Esophagus squamous epithelium (tissue), 5 donors: ENCODE results near the gene SP100. TPM values are rescaled to one million over a fixed set of nuclear protein-coding genes. Genes with fewer than 3 reads are reported as not detected.

Experiments
- DNase-seq: peaks from one replicate; lab custom pipeline; 2025; lab: John Stamatoyannopoulos, UW
- H3K27ac ChIP-seq, 4 donors: fragments of 200-600 bp; sonication (generic); one replicate each; pipeline ENCODE4 v1.5.1; 2016 to 2019; ENCODE audit warnings: mild to moderate bottlenecking in 1 of 4
- H3K27me3 ChIP-seq, 4 donors: fragments of 200-600 bp; sonication (generic); 1 replicate in 3 of 4; 2 replicates in 1 of 4; pipeline versions ENCODE4 v1.5.1 to v1.6.0; 2017 to 2021; ENCODE audit warnings: antibody characterized with exemption in 1 of 4
- H3K36me3 ChIP-seq, 3 donors: fragments of 200-600 bp; sonication (generic); one replicate each; pipeline ENCODE4 v1.5.1; 2016 to 2019
- H3K4me1 ChIP-seq, 3 donors: fragments of 200-600 bp; sonication (generic); one replicate each; pipeline ENCODE4 v1.5.1; 2017 to 2019
- H3K4me3 ChIP-seq, 4 donors: fragments of 200-600 bp; sonication (generic); 1 replicate in 3 of 4; 2 replicates in 1 of 4; pipeline ENCODE4 v1.5.1; 2016 to 2019; ENCODE audit warnings: mild to moderate bottlenecking in 2 of 4, moderate library complexity in 1 of 4
- H3K9me3 ChIP-seq, 3 donors: fragments of 200-600 bp; sonication (generic); one replicate each; pipeline ENCODE4 v1.5.1; 2016 to 2019
- POLR2A ChIP-seq, 4 donors: fragments of 450-650 bp; IDR thresholded peaks; one replicate each; pipeline ENCODE4 v1.6.1; 2017; ENCODE audit warnings: antibody characterized with exemption in 4 of 4, mild to moderate bottlenecking in 4 of 4, moderate library complexity in 3 of 4
- WGBS, 2 donors: methylation state at CpG; one replicate each; pipeline ENCODE4 v1.1.5; 2018; 5-methylcytosine and 5-hydroxymethylcytosine counted together
- intact Hi-C: fragments of 100-400 bp; cut with DNase I; formaldehyde crosslinking; loops from one replicate; pipeline ENCODE4 v1.15.0; 2022
- total RNA-seq, 4 donors: library from RNA; depleted of rRNA; stranded (reverse); fragments of >200 nt; gene quantifications; one replicate each; pipeline ENCODE4 v1.1.0, GENCODE V29; 2016
- TF ChIP-seq, protein P1 (sequence below), 6 experiments: fragments of 450-650 bp in 4 of 6; fragments of 200-600 bp in 2 of 6; sonication (generic) in 2 of 6; IDR thresholded peaks; one replicate each; pipeline ENCODE4 v1.5.1; 2016 to 2019; ENCODE audit warnings: antibody characterized with exemption in 6 of 6, mild to moderate bottlenecking in 4 of 6, moderate library complexity in 4 of 6
- donor health status: DM: yes; HTN: yes; CAD: no.

The SP100 gene
- total RNA-seq, 4 donors from 2014 or later, result 17.8 to 69.0 (median 45.5) TPM

DNA sequence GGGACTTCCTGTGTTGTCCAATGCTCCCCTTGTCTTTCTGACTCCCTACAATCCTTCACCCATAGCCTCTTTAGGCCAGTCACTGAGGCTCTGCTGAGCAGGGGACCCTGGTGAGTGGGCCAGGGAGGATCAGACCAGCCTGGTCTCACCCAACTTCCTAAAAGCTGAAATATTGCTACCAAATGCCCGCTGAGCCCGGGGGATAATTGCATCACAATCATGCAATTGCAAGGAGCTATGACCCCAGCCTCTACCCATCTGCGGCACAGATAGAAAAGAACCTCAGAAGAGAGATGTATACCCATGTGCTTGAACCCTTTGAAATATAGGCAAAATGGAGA is 3.7 kb upstream of the SP100 start:
- H3K4me3 ChIP-seq, result peak overlapping the region; percentile 58 to 76 (median 75)
- no peaks in the 10 kb centered on the region for H3K27me3 ChIP-seq
- DNase-seq, result no peak
- 40 to 90% methylated on average over 1 to 3 of the region's 3 CpGs for WGBS, 2 donors
- H3K4me1 ChIP-seq, result peaks cover 27 to 81% (median 37%) of the 10 kb centered on the region in 3 donors
- H3K36me3 ChIP-seq, result no peaks in the 10 kb centered on the region
- TF ChIP-seq, protein P1, sequence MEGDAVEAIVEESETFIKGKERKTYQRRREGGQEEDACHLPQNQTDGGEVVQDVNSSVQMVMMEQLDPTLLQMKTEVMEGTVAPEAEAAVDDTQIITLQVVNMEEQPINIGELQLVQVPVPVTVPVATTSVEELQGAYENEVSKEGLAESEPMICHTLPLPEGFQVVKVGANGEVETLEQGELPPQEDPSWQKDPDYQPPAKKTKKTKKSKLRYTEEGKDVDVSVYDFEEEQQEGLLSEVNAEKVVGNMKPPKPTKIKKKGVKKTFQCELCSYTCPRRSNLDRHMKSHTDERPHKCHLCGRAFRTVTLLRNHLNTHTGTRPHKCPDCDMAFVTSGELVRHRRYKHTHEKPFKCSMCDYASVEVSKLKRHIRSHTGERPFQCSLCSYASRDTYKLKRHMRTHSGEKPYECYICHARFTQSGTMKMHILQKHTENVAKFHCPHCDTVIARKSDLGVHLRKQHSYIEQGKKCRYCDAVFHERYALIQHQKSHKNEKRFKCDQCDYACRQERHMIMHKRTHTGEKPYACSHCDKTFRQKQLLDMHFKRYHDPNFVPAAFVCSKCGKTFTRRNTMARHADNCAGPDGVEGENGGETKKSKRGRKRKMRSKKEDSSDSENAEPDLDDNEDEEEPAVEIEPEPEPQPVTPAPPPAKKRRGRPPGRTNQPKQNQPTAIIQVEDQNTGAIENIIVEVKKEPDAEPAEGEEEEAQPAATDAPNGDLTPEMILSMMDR (IDR thresholded peaks at IDR 0.05), result no peak
- H3K27ac ChIP-seq, result peak overlapping the region; percentile 89 to 95 (median 92)
- no peaks in the 10 kb centered on the region for H3K9me3 ChIP-seq
- intact Hi-C loops, result loop anchor here (10.0 kb wide), 1 partner anchor 188 kb away; the partner anchor contains the start of gene SP140

DNA sequence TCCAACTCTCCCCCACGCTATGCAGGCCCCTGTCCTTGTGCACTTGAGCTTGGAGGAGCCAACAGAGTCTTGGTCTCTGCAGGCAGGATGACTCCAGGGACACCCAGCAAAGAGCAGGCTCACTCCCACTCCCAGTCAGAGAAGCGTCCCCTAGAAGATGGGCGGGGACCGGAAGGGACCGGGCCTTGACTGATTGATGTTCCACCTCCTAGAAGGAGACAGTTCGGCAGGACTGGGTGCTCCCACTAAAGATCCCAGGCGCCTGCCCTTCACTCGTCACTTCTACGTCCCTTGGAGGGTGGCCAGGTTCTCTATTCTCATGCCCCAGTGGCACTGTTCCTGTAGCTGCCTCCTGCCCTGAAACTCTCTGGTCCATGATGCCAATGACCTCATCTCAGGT is 3.2 kb upstream of the SP100 start:
- Histone ChIP-seq H3K36me3 (no peaks in the 10 kb centered on the region), H3K9me3 (no peaks in the 10 kb centered on the region), H3K4me3 (no peak overlapping the region), H3K27ac (peak overlapping the region in 2 of 4 donors; percentile 94 to 95), H3K27me3 (no peaks in the 10 kb centered on the region), H3K4me1 (peaks cover 32 to 83% (median 42%) of the 10 kb centered on the region in 3 donors)
- TF ChIP-seq, protein P1 (IDR thresholded peaks at IDR 0.05), result no peak
- no peak for TF ChIP-seq POLR2A (IDR thresholded peaks at IDR 0.05)
- no peak for DNase-seq
- WGBS, 2 donors, result 91 to 100% methylated on average over 1 of the region's 9 CpGs
- intact Hi-C loops, result loop anchor here (10.0 kb wide), 1 partner anchor 188 kb away; the partner anchor contains the start of gene SP140

DNA sequence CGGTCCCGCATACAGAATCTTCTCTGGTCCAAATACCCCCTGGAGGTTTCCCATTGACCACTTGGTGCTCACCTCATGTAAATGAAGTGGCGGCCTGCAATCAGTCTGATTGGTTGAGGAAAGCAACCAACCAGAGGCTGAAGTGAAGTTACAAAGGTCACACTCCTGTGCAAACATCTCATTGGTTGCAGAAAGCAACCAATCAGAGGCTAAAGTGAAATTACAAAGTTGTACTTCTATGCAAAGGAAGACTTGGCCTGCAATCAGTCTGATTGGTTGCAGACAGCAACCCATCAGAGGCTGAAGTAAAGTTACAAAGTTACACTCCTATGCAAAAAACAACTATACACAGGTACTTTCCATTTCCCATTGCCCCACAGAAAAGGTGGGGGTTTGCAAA is 2.5 kb upstream of the SP100 start:
- 94 to 95% methylated on average over 3 of the region's 3 CpGs for WGBS, 2 donors
- no peaks in the 10 kb centered on the region for H3K9me3 ChIP-seq
- H3K27ac ChIP-seq, result no peak overlapping the region
- no peak overlapping the region for H3K4me3 ChIP-seq
- H3K27me3 ChIP-seq, result no peaks in the 10 kb centered on the region
- TF ChIP-seq POLR2A (IDR thresholded peaks at IDR 0.05), result no peak
- peaks cover 34 to 83% (median 39%) of the 10 kb centered on the region in 3 donors for H3K4me1 ChIP-seq
- DNase-seq, result no peak
- H3K36me3 ChIP-seq, result no peaks in the 10 kb centered on the region
- intact Hi-C loops, result loop anchor here (10.0 kb wide), 1 partner anchor 189 kb away; the partner anchor contains the start of gene SP140

- TF ChIP-seq, protein P1 (IDR thresholded peaks at IDR 0.05), result no peak
- TF ChIP-seq POLR2A (IDR thresholded peaks at IDR 0.05), result no peak
- no peaks in the 10 kb centered on the region for H3K36me3 ChIP-seq
- peaks cover 31 to 83% (median 37%) of the 10 kb centered on the region in 3 donors for H3K4me1 ChIP-seq
- H3K9me3 ChIP-seq, result no peaks in the 10 kb centered on the region
- DNase-seq, result no peak
- no peak overlapping the region for H3K4me3 ChIP-seq
- peak overlapping the region in 1 of 4 donors; percentile 95 for H3K27ac ChIP-seq
- 61 to 100% methylated on average over 1 to 6 of the region's 6 CpGs for WGBS, 2 donors
- intact Hi-C loops, result loop anchor here (10.0 kb wide), 1 partner anchor 190 kb away; the partner anchor contains the start of gene SP140
- H3K27me3 ChIP-seq, result no peaks in the 10 kb centered on the region
These were observed 1.7 kb upstream of the SP100 start for GRCh38 chr2:230414302-230414701.

- TF ChIP-seq POLR2A (IDR thresholded peaks at IDR 0.05), result no peak
- TF ChIP-seq, protein P1 (IDR thresholded peaks at IDR 0.05), result no peak
- peak overlapping the region in 3 of 4 donors; percentile 44 to 95 (median 94) for H3K27ac ChIP-seq
- H3K9me3 ChIP-seq, result no peaks in the 10 kb centered on the region
- no peaks in the 10 kb centered on the region for H3K27me3 ChIP-seq
- 23 to 25% methylated on average over 4 of the region's 4 CpGs for WGBS, 2 donors
- H3K36me3 ChIP-seq, result no peaks in the 10 kb centered on the region
- H3K4me1 ChIP-seq, result peaks cover 20 to 90% (median 35%) of the 10 kb centered on the region in 3 donors
- intact Hi-C loops, result loop anchor here (10.0 kb wide), 1 partner anchor 193 kb away; the partner anchor contains the start of gene SP140
- no peak for DNase-seq
- H3K4me3 ChIP-seq, result peak overlapping the region; percentile 8 to 69 (median 60)
These were observed 1.4 kb downstream of the SP100 start for GRCh38 chr2:230417436-230417835.
